Measurements from ENCODE around the gene CYB561.

The CYB561 gene

GRCh38 chr17:63423251-63423950, 22.7 kb downstream of the CYB561 start:
- TF ChIP-seq REST (IDR thresholded peaks at IDR 0.05; ENCODE audit: insufficient read depth in 1 of 2, low read depth in 2 of 2, low read length in 2 of 2) (no peak), SIN3A (IDR thresholded peaks at IDR 0.05; ENCODE audit: borderline replicate concordance, insufficient read depth, low read length) (no peak), POLR2AphosphoS5 (IDR thresholded peaks at IDR 0.05; ENCODE audit: low read depth, low read length) (no peak), TAF1 (IDR thresholded peaks at IDR 0.05; ENCODE audit: borderline replicate concordance, insufficient read depth, low read length) (no peak), FOXP2 (optimal IDR thresholded peaks at IDR 0.05; ENCODE audit: borderline replicate concordance, extremely low read depth, extremely low read length, insufficient read depth) (no peak)

- TF ChIP-seq SIN3A (IDR thresholded peaks at IDR 0.05; ENCODE audit: borderline replicate concordance, insufficient read depth, low read length) (no peak), FOXP2 (optimal IDR thresholded peaks at IDR 0.05; ENCODE audit: borderline replicate concordance, extremely low read depth, extremely low read length, insufficient read depth) (no peak), REST (IDR thresholded peaks at IDR 0.05; ENCODE audit: insufficient read depth in 1 of 2, low read depth in 2 of 2, low read length in 2 of 2) (no peak), POLR2AphosphoS5 (IDR thresholded peaks at IDR 0.05; ENCODE audit: low read depth, low read length) (no peak), TAF1 (IDR thresholded peaks at IDR 0.05; ENCODE audit: borderline replicate concordance, insufficient read depth, low read length) (no peak)
Measured at GRCh38 chr17:63421681-63422645, 24.1 kb downstream of the CYB561 start.

GRCh38 chr17:63420868-63421680, 25.0 kb downstream of the CYB561 start:
- TF ChIP-seq TAF1 (IDR thresholded peaks at IDR 0.05; ENCODE audit: borderline replicate concordance, insufficient read depth, low read length) (no peak), FOXP2 (optimal IDR thresholded peaks at IDR 0.05; ENCODE audit: borderline replicate concordance, extremely low read depth, extremely low read length, insufficient read depth) (no peak), SIN3A (IDR thresholded peaks at IDR 0.05; ENCODE audit: borderline replicate concordance, insufficient read depth, low read length) (no peak), POLR2AphosphoS5 (IDR thresholded peaks at IDR 0.05; ENCODE audit: low read depth, low read length) (no peak), REST (IDR thresholded peaks at IDR 0.05; ENCODE audit: insufficient read depth in 1 of 2, low read depth in 2 of 2, low read length in 2 of 2) (no peak)

GRCh38 chr17:63419949-63420867, 25.9 kb downstream of the CYB561 start:
- no peak for TF ChIP-seq FOXP2 (optimal IDR thresholded peaks at IDR 0.05; ENCODE audit: borderline replicate concordance, extremely low read depth, extremely low read length, insufficient read depth)
- TF ChIP-seq SIN3A (IDR thresholded peaks at IDR 0.05; ENCODE audit: borderline replicate concordance, insufficient read depth, low read length): no peak
- no peak for TF ChIP-seq POLR2AphosphoS5 (IDR thresholded peaks at IDR 0.05; ENCODE audit: low read depth, low read length)
- TF ChIP-seq TAF1 (IDR thresholded peaks at IDR 0.05; ENCODE audit: borderline replicate concordance, insufficient read depth, low read length): no peak
- TF ChIP-seq REST (IDR thresholded peaks at IDR 0.05; ENCODE audit: insufficient read depth in 1 of 2, low read depth in 2 of 2, low read length in 2 of 2): no peak
